ES-I3 (cell line): ENCODE data around the gene TMEM170B.

Source experiments
- H3K36me3 ChIP-seq: 2 replicates; pipeline ENCODE4 v1.6.1; 2013; ENCODE audit warnings: mild to moderate bottlenecking, low read length, control low read depth, moderate library complexity; ENCODE audit not compliant: insufficient read depth
- H3K4me1 ChIP-seq: 2 replicates; pipeline ENCODE4 v1.6.1; 2013; ENCODE audit warnings: mild to moderate bottlenecking, control low read depth, low read length; ENCODE audit not compliant: insufficient read depth
- H3K9ac ChIP-seq: 2 replicates; pipeline ENCODE4 v1.6.1; 2013; ENCODE audit warnings: low read depth, mild to moderate bottlenecking, low read length, moderate library complexity
- H3K9me3 ChIP-seq: 2 replicates; pipeline ENCODE4 v1.6.1; 2013; ENCODE audit warnings: mild to moderate bottlenecking, low read length, moderate library complexity; ENCODE audit not compliant: control insufficient read depth, insufficient read depth

Gene TMEM170B, protein sequence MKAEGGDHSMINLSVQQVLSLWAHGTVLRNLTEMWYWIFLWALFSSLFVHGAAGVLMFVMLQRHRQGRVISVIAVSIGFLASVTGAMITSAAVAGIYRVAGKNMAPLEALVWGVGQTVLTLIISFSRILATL

DNA sequence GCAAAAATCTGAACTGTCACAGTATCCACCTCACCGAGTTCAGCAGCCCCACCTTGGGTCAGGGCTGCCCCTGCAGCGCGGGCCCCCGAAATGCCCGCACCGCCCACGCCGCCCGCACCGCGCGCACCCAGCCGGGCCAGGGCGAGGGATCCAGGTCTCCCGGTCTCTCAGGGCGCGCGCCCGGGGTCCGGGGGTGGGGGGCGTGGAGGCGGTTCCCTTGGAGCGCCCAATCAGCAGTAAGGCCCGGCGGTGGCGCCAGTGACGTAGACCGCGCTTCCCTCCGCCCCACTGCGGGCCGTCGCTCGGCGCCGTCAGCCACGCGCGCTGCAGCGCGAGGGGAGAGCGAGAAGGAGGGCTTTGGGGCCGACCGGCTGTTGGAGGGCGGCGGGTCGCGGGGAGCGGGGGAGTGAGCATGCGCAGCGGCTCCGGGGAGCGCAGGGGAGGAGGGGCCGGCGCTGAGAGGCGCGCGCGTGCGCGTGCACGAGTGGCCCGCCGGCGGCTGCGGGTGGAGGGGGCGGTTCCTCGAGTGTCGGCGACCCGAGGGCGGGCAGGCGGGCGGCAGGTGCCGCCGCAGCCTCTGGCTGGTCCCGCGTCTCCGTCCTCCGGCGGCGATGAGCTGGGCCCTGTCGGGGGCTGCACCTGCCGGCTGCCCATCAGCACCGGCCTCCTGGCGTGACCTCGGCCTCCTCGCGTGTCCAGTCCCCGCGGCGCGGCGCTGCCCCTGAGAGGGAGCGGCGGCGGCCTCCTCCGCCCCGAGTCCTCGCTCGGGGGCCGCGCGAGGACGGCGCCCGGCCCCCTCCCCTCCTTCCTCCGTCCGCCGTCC is at the start of gene TMEM170B:
Gene TMEM170B (plus strand): TSS at position 521 of the 823 bp plus-strand sequence. CDS start 529 bp downstream, outside the sequence.
- Histone ChIP-seq H3K9ac (peak within 1 kb of the TSS; percentile 83), H3K4me1 (no peaks in the 10 kb centered on the region), H3K36me3 (no peaks in the 10 kb centered on the region), H3K9me3 (no peaks in the 10 kb centered on the region)

DNA sequence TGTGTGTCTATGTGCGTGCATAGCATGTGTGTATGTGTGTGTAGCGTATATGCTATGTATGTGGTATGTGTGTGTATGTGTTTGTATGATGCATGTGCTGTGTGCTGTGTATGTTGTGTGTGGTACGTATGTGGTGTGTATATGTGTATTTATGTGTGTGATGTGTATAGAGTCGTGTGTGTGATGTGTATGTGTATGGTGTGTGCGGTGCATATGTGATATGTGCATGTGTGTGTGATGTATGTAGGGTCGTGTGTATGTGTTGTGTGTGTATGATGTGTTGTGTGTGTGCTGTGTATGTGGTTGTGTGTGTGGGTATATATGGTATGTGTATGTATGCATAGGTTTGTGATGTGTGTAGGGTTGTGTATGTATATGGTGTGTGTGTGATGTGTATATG is 46.6 kb upstream of the TMEM170B start:
- peaks cover 4% of the 10 kb centered on the region; the same call in 1 of the 2 replicates for H3K4me1 ChIP-seq
- no peaks in the 10 kb centered on the region for H3K9me3 ChIP-seq
- no peak overlapping the region for H3K9ac ChIP-seq
- H3K36me3 ChIP-seq, result no peaks in the 10 kb centered on the region

DNA sequence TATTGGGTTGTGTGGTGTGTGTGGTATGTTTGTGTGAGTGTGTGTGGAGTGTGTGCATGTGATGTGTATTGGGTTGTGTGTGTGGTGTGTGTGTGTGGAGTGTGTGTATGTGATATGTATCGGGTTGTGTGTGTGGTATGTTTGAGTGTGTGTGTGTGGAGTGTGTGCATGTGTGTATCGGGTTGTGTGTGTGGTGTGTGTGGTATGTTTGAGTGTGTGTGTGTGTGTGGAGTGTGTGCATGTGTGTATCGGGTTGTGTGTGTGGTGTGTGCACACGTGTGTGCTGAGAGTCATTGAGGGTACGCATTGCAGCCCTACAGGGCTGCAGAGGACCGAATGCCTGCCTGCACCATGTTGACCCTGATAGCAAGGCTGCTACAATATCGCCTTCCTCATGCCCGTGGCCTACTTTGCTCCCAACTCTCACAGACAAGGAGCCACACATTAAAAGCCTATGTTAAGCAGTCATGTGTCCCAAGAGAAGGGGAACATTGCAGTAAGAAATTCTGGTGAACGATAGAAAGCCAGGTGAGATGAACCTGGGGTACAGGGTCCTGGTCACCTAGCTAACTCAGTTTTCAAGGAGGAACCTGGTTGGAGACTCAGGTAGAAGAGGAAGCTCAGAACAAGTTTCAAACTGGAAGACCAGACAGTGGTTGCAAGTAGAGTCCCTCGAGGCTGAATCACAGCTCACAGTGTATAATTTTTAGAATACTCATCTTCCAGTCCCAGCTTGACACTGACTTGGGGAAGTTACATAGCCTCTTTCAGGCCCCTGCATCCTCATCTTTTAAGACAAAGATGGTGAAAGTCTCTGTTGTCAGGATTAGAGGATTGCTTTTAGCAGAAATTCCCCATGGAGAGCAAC is 45.7 kb upstream of the TMEM170B start:
- Histone ChIP-seq H3K9ac (no peak overlapping the region), H3K9me3 (no peaks in the 10 kb centered on the region), H3K4me1 (no peaks in the 10 kb centered on the region), H3K36me3 (no peaks in the 10 kb centered on the region)

DNA sequence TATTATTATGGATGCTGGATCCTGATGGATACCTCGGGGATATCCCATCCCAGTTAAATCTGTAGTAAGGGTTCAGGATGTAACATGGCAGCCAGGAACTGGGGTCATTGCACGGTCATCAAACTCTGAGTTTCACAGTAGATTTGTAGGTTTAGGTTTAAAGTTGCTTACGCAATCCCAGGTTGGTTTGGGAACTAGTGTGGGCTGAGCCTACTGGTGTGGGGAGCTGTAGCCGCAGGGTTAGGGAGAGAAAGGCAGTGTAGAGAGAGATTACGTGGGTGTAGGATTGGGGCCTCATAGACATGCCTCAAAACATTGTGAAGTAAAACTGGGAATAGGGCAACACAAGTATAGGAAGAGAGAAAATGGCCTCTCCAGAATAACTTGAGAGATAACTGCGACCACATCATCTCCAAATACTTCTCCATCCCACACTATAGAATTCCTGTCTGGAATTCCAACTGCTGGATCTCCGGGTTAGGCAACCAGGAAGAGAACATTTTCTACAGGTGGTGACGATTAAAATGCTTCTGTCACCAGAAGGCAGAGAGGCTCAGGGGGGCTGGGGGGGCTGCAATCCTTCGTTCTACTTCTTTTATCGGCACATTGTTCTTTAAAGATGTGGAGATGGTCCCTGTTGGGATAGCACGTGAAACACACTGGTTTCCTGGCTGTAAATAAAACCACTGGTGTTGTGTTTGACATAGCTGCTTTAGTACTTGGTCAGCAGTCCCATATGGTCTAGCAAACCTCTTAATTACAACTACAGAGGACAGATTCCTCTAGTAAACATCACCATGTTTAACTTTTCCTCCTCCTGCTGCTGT is 44.9 kb upstream of the TMEM170B start:
- H3K9ac ChIP-seq, result no peak overlapping the region
- H3K4me1 ChIP-seq, result no peaks in the 10 kb centered on the region
- H3K36me3 ChIP-seq, result no peaks in the 10 kb centered on the region
- H3K9me3 ChIP-seq, result no peaks in the 10 kb centered on the region

DNA sequence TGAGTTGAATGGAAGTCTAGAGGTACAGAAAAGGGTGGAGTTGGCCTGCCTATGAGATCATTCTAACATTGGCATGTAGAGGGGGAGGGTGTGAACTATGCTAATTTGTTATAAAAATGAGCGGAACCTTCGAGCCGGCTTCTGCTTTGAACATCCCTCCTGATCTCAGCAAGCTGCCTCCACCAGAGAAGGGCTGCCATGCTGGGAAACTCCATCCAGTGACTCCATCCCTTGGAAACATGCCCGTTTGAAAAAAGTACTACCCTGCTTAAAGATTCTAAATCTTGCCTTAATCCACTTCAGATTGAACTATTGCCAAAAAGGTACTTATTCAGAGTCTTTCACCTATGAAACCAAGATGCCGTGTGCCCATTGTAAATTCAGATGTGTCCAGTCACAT is 43.6 kb upstream of the TMEM170B start:
- no peak overlapping the region for H3K9ac ChIP-seq
- H3K4me1 ChIP-seq, result no peaks in the 10 kb centered on the region
- no peaks in the 10 kb centered on the region for H3K9me3 ChIP-seq
- no peaks in the 10 kb centered on the region for H3K36me3 ChIP-seq

DNA sequence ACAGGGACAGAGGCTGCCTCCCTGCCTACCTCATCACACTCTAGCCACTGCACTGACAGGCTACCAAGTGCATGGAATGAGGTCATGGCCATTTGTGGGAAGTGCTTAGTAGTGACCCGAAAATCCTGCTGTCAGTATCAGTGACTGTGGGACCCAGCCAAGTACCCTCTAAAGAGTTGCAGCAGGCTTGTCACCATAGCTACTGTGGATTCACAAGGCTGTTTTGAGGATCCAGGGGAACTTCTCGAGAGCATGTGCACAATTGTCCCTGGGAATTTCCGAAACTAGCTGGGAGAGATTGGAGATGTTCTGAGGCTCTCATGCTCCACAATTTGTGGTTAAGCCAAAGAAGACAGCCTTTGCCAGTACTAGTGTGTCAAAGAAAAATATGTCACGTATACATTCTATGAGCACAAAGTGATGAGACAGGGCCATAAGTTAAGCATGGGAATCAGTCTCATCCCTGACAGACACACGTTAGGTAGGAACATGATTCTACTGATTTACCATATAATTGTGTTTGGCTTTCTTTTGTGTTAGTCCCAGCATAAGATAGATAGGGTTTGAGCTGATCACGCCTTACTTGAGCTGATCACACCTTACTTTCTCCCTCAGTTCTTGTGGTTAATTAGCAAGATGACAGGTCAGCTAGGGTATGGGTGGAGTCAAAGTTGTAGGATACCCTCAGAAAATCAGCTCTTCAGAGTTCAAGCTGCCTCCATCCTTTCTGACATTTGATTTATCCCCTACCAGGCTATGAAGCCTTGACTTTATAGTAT is 42.6 kb upstream of the TMEM170B start:
- Histone ChIP-seq H3K9me3 (no peaks in the 10 kb centered on the region), H3K36me3 (no peaks in the 10 kb centered on the region), H3K4me1 (peaks cover 6% of the 10 kb centered on the region), H3K9ac (no peak overlapping the region)

DNA sequence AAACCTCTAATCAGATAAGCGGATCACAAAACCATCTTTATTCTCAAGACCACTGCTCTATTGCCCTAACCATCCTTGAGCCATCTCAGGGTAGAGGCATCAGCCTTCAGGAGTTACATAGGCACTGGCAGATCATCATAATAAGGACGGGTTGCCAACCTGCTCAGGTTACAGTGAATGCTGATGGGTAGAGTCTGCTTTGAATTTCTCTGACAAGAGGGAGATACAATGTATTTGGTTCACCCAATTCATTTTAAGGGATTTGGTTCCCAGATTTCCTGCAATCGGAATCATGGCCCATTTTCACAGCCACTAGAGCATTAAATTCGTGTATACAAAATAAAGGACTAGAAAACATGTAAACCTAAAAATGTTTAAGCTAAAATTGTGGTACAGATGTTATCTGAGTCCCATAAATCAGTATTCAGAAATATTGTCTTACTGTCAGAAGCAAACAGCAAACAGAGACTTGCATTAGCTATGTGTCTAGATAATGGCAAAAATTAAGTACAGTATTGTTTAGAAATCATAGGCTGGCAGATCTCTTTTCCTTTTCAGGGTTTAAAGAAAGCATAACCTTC is 41.9 kb upstream of the TMEM170B start:
- H3K9me3 ChIP-seq, result no peaks in the 10 kb centered on the region
- H3K9ac ChIP-seq, result no peak overlapping the region
- H3K36me3 ChIP-seq, result no peaks in the 10 kb centered on the region
- peaks cover 8% of the 10 kb centered on the region for H3K4me1 ChIP-seq

DNA sequence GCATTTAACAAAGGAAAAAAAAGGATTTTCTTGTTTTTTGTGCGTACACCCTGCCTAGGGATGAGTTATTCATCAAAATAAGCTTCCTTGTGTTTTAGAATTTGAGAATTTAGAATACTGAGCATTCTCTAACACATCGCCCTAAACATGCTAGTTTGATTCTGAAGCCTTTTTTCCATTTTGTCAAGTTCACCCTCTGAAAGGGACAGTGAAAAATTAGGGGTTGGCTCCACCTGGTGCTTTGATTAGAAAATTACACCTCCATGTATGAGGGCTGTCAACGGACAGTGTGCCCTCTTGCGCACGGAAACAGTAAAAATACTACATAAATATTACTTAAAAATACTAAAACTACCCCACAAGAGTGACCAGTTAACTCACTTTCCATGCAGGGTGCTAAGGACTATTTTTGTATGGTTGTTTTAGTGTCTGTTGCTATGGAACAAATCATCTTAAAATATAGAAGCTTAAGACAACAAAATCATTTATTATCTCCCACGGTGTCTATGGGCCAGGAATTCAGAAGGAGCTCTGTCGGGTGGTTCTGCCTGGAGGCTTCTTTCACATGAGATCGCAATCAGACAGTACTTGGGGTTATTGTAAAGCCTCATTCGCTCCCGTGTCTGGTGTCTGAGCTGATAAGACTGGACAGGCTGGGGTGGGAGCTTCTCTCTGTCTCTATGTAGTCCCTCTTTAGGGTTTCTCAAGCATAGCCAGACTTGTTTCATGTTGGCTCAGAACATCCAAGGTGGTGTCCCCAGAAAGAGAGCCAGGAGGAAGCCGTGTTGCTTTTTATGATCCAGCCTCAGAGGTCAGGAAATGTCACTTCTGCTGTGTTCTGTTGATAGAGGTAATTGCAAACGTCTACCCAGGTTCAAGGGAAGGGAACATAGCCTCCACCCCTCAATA is 41.1 kb upstream of the TMEM170B start:
- H3K9me3 ChIP-seq, result no peaks in the 10 kb centered on the region
- H3K36me3 ChIP-seq, result no peaks in the 10 kb centered on the region
- peaks cover 8% of the 10 kb centered on the region for H3K4me1 ChIP-seq
- H3K9ac ChIP-seq, result no peak overlapping the region

DNA sequence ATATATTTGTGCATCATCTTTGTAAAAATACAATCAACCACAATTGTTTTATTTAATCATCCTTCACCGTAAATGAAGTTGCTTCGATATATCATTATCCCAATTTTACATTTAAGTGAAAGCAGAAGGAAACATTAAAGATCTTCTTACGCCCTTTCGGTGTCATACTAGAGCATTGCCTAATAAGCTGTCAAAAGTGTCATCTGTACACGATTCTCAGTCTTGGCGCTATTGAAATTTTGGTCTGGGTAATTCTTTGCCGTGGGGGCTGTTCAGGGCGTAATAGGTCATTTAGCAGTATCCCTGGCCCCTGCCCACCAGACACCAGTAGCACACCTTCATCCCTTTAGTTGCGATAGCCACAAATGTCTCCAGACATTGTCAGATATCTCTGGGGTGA is 40.4 kb upstream of the TMEM170B start:
- no peak overlapping the region for H3K9ac ChIP-seq
- no peaks in the 10 kb centered on the region for H3K36me3 ChIP-seq
- peaks cover 8% of the 10 kb centered on the region for H3K4me1 ChIP-seq
- H3K9me3 ChIP-seq, result no peaks in the 10 kb centered on the region

DNA sequence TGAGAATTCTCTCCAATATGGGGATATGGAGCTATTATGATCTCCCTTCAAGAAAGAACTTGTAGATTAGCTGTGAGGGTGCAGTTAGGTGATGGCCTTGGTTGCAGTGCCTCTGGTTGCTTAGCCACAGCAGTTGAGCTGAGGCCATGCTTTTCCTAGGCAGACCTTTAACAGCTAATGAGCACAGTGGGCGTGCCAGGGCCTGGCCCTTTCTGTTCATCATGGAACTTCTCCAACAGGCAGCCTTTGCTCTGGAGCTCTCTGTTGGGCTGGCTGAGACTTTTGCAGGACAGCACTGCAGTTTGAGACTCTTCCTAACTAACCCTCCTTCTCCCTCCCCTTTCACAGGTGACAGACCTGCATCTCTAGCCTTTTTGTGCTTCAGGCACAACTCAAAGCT is 39.7 kb upstream of the TMEM170B start:
- no peaks in the 10 kb centered on the region for H3K9me3 ChIP-seq
- peaks cover 8% of the 10 kb centered on the region for H3K4me1 ChIP-seq
- no peak overlapping the region for H3K9ac ChIP-seq
- H3K36me3 ChIP-seq, result no peaks in the 10 kb centered on the region

DNA sequence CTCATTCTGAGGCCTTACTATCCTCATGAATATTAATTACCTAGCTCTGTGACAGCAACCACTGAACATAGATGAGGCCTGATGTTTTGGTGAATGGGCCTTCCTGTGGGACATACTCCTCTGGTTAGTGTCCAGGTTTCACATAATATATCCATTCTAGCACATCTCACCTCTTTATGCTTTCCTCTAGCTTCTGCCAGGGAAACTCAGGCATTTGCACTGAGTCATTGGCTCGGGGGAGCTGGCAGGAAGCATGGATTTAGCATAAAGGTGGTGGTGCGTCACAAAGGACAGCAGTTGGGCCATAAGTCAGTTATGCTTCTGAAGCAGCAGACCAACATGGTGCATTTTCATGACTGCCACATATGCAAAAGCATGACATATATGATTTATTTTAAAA is 37.5 kb upstream of the TMEM170B start:
- Histone ChIP-seq H3K36me3 (no peaks in the 10 kb centered on the region), H3K9ac (no peak overlapping the region), H3K9me3 (no peaks in the 10 kb centered on the region), H3K4me1 (peaks cover 8% of the 10 kb centered on the region)

DNA sequence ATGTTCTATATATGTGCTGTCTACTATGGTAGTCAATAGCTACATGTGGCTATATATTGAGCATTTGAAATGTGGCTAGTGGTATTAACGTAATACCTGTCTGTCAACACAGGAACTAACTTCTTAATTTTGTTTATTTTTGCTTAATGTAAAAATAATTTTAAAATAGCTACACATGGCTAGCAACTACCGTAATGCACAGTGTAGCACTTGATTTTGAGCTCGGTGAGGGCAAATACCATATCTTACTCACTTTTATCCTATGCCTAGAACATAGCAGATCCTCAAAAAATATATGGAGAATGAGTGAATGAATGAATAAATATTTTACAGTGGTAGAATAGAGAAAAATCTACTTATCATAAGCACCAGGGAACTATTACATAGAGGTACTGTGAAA is 28.1 kb upstream of the TMEM170B start:
- H3K9ac ChIP-seq, result no peak overlapping the region
- H3K9me3 ChIP-seq, result no peaks in the 10 kb centered on the region
- H3K36me3 ChIP-seq, result no peaks in the 10 kb centered on the region; the same call in 1 of the 2 replicates
- no peaks in the 10 kb centered on the region for H3K4me1 ChIP-seq
